ENCODE measurements around the gene FRMD5. TPM values are rescaled to one million over a fixed set of nuclear protein-coding genes. Genes with fewer than 3 reads are reported as not detected.

The FRMD5 gene
- total and polyA plus RNA-seq, 7 donors: under 0.01 to 0.01 TPM; not detected in 5

DNA sequence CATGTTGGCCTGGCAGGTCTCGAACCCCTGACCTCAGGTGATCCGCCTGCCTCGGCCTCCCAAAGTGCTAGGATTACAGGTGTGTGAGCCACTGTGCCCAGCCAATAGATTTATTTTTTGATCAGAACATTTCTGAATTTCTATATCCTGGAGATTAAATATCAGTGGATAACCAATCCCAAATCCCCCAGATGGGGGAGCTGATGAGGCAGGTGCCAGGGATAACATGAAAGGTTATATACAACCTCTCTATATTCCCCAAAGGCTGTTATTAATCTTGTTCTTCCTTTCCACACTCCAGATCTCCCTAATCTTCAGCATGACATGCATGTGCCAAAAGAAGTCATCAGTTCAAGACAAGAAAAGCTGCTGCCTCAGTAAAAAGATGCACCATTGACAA, 256.0 kb downstream of the FRMD5 start:
- H3K27ac ChIP-seq: no peak overlapping the region
- no peaks in the 10 kb centered on the region for H3K36me3 ChIP-seq (ENCODE audit: insufficient read depth in 1 of 2, low read depth in 1 of 2)
- intact Hi-C loops (cut with DNase I): no loop called here
- ATAC-seq (no peak), DNase-seq (no peak)
- WGBS, 3 donors: 84 to 85% (median 85%) methylated on average over 3 of the region's 3 CpGs
- no peaks in the 10 kb centered on the region for H3K4me1 ChIP-seq
- H3K27me3 ChIP-seq (ENCODE audit: insufficient read depth in 3 of 3, low read length in 2 of 3): no peaks in the 10 kb centered on the region
- TF ChIP-seq, protein P1, sequence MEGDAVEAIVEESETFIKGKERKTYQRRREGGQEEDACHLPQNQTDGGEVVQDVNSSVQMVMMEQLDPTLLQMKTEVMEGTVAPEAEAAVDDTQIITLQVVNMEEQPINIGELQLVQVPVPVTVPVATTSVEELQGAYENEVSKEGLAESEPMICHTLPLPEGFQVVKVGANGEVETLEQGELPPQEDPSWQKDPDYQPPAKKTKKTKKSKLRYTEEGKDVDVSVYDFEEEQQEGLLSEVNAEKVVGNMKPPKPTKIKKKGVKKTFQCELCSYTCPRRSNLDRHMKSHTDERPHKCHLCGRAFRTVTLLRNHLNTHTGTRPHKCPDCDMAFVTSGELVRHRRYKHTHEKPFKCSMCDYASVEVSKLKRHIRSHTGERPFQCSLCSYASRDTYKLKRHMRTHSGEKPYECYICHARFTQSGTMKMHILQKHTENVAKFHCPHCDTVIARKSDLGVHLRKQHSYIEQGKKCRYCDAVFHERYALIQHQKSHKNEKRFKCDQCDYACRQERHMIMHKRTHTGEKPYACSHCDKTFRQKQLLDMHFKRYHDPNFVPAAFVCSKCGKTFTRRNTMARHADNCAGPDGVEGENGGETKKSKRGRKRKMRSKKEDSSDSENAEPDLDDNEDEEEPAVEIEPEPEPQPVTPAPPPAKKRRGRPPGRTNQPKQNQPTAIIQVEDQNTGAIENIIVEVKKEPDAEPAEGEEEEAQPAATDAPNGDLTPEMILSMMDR (IDR thresholded peaks at IDR 0.05): no peak
- H3K9me3 ChIP-seq: no peaks in the 10 kb centered on the region
- H3K4me3 ChIP-seq: no peak overlapping the region

DNA sequence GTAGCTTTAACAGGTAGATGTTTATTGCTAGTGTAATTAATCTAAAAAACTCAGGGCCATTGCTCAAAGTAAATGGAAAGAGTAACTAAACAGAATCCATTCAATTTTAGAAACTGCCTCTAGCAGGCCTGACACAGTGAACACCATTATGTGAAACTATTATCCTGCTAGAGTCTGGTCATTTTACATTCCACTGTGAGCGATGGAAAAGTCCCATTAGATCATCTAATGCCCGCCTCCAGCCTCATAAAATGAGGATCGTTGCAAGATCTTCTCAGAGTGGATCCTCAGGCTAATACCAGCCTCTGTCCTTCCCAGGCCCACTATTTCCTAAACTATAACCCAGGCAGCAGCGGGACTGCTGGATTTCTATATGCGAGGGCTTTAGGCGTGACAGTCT, 260.6 kb downstream of the FRMD5 start:
- intact Hi-C loops (cut with DNase I): no loop called here
- ATAC-seq: no peak
- H3K27me3 ChIP-seq (ENCODE audit: insufficient read depth in 3 of 3, low read length in 2 of 3): no peaks in the 10 kb centered on the region
- TF ChIP-seq, protein P1 (IDR thresholded peaks at IDR 0.05): no peak
- WGBS, 3 donors: 74 to 80% (median 75%) methylated on average over 6 of the region's 6 CpGs
- H3K9me3 ChIP-seq: no peaks in the 10 kb centered on the region
- no peak overlapping the region for H3K27ac ChIP-seq
- no peak for DNase-seq
- no peak overlapping the region for H3K4me3 ChIP-seq
- H3K36me3 ChIP-seq (ENCODE audit: insufficient read depth in 1 of 2, low read depth in 1 of 2): no peaks in the 10 kb centered on the region
- no peaks in the 10 kb centered on the region for H3K4me1 ChIP-seq

DNA sequence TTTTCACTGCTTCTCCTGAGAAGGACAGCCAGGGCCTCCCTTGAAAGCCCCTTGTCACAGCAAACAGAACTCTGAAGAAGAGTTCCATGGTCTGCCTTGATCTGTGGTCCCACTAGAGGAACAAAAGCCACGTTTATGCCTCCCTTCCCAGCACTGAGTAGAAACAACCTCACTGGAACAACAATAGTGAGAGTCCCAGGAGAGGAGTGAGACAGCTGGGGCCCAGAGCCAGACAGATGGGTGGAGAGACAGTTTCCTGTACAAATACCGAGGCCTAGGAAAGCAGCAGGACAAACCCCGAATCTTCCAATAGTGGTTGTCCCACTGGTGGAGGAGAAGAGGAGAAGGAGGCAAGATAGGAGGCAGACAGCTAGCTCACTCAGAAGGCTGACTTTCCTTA, 262.2 kb downstream of the FRMD5 start:
- intact Hi-C loops (cut with DNase I): no loop called here
- no peaks in the 10 kb centered on the region for H3K36me3 ChIP-seq (ENCODE audit: insufficient read depth in 1 of 2, low read depth in 1 of 2)
- H3K27ac ChIP-seq: no peak overlapping the region
- H3K4me3 ChIP-seq: no peak overlapping the region
- WGBS, 3 donors: 16 to 22% (median 19%) methylated on average over 3 of the region's 3 CpGs
- TF ChIP-seq, protein P1 (IDR thresholded peaks at IDR 0.05): no peak
- no peaks in the 10 kb centered on the region for H3K4me1 ChIP-seq
- no peaks in the 10 kb centered on the region for H3K9me3 ChIP-seq
- no peaks in the 10 kb centered on the region for H3K27me3 ChIP-seq (ENCODE audit: insufficient read depth in 3 of 3, low read length in 2 of 3)
- ATAC-seq (no peak), DNase-seq (peak in 1 of 2 donors; percentile 64)

DNA sequence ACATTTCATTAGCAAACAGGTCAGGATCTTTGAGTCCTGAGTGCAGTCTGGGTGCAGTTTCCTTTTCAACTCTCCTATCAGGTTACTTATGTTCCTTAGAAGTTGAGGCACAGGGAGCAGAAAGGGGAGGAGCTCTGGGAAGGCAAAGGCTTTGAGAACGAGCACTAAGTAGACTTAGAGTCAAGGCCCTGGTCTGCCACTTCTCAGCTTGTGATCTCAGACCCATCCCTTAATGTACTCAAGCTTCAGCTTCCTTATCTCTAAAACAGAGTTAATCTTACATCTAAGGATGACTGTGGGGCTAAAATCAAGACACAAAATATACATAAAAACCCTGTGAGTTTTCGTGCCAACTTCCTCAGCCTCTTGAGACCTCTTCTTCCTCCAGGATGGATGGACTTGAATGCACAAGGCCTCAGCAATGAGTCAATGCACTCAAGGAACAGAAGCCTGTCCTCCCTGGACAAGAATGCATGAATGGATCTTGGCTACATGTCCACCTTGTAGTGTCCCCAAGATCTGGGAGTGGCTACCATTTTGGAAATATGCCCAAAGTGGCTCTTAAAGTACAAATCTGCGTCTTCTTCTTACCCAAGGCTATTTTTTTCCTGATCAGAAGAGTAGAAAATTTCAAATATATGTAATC, 263.2 kb downstream of the FRMD5 start:
- Histone ChIP-seq H3K27ac (no peak overlapping the region), H3K36me3 (ENCODE audit: insufficient read depth in 1 of 2, low read depth in 1 of 2) (no peaks in the 10 kb centered on the region), H3K4me3 (no peak overlapping the region), H3K9me3 (no peaks in the 10 kb centered on the region), H3K4me1 (no peaks in the 10 kb centered on the region), H3K27me3 (ENCODE audit: insufficient read depth in 3 of 3, low read length in 2 of 3) (no peaks in the 10 kb centered on the region)
- DNase-seq (no peak), ATAC-seq (no peak)
- TF ChIP-seq, protein P1 (IDR thresholded peaks at IDR 0.05): no peak
- WGBS, 3 donors: 67 to 70% (median 67%) methylated on average over 3 of the region's 3 CpGs
- intact Hi-C loops (cut with DNase I): no loop called here

DNA sequence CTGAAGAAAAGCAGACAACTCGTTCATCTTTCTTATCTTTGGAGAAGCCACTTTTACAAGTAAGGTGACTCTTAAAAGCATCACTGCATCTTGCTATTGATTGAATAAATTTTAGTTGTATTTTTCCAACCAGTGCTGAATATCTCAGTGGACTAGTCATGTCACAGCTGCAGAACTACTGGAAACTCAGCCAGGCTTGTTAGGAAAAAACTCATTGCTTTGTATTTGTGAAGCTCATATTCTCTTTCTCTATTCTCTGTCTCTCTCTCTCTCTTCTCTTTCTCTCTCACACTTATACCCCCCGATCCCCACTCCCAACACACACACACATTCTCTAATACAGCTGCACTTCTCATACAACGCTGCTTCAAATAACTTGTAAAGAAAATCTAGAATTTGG, 264.0 kb downstream of the FRMD5 start:
- intact Hi-C loops (cut with DNase I): no loop called here
- 65 to 78% (median 74%) methylated on average over 3 of the region's 3 CpGs for WGBS, 3 donors
- no peak overlapping the region for H3K27ac ChIP-seq

More for the DNA sequence above, 264.0 kb downstream of the FRMD5 start:
- no peaks in the 10 kb centered on the region for H3K9me3 ChIP-seq
- no peaks in the 10 kb centered on the region for H3K27me3 ChIP-seq (ENCODE audit: insufficient read depth in 3 of 3, low read length in 2 of 3)
- TF ChIP-seq, protein P1 (IDR thresholded peaks at IDR 0.05): no peak
- no peaks in the 10 kb centered on the region for H3K4me1 ChIP-seq
- H3K36me3 ChIP-seq (ENCODE audit: insufficient read depth in 1 of 2, low read depth in 1 of 2): no peaks in the 10 kb centered on the region
- no peak for DNase-seq
- no peak for ATAC-seq
- H3K4me3 ChIP-seq: no peak overlapping the region

All from psoas muscle (tissue), 8 donors.